PC-9 (cell line): Measurements from ENCODE around the gene KCNE1.

ENCODE experiments used
- CTCF ChIP-seq: fragments of 200-600 bp; sonication (generic); conservative IDR thresholded peaks from 2 replicates; pipeline ENCODE4 v1.6.1; 2017; ENCODE audit warnings: mixed run types, antibody characterized with exemption, mild to moderate bottlenecking, moderate library complexity
- EZH2 ChIP-seq: fragments of 200-600 bp; sonication (generic); IDR thresholded peaks from 2 replicates; pipeline ENCODE4 v1.8.0; 2017; ENCODE audit warnings: antibody characterized with exemption, low read depth

GRCh38 chr21:34537838-34538237, 25.8 kb upstream of the KCNE1 start:
- no peak for TF ChIP-seq CTCF
- no peak for TF ChIP-seq EZH2
